ENCODE data around the gene MRPL18.
"Not testable (repeated sequence)": the region's sequence is repeated elsewhere in the genome, so short reads cannot be mapped to it uniquely, and the experiment has no call there.

The MRPL18 gene

GRCh38 chr6:159817951-159818739, 27.9 kb downstream of the MRPL18 start:
- DNase-seq = no peak

- no peak for DNase-seq
Measured at GRCh38 chr6:159819098-159819497, 28.8 kb downstream of the MRPL18 start.

- peak; percentile 15 to 26 for DNase-seq
Measured at GRCh38 chr6:159819932-159820640, 29.8 kb downstream of the MRPL18 start.

DNA sequence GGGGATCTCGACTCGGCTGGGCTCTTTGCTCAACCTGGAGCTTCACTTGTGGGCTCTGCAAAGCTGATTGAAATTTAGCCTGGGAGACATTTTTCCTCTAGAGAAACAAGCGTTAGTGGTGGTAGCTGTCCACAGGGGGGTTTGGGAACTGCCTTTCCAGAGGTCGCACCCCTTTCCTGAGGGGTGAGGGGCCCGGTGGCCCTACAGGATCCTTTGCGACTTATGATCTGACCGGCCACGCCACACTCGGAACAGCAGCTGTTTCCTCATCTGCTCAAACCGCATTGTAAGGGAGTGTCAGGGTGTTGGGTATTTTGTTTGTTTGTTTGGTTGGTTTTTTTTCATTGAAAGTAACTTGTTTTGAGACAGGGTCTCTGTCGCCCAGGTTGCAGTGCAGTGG, 30.9 kb downstream of the MRPL18 start:
- DNase-seq = no peak

DNA sequence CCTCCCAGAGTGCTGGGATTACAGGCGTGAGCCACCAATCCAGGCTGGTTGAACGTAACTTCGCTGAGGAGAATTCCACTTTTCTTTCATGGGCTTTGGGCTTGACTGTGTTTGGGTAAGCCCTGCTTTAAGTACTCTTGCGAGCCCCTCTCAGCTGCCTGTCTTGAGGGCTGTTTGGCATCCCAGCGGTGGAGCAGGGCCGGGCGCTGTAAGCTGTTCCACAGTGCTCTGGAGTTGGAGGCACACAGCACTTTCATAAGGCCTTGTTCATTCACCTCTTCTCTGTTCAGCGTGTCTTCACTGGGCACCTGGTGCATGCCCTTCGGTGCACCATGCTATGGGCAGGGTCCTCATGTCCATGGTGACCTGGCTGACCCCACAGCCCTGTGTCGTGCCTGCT, 31.5 kb downstream of the MRPL18 start:
- no peak for DNase-seq

- DNase-seq = no peak
Measured at GRCh38 chr6:159823953-159824352, 33.7 kb downstream of the MRPL18 start.

DNA sequence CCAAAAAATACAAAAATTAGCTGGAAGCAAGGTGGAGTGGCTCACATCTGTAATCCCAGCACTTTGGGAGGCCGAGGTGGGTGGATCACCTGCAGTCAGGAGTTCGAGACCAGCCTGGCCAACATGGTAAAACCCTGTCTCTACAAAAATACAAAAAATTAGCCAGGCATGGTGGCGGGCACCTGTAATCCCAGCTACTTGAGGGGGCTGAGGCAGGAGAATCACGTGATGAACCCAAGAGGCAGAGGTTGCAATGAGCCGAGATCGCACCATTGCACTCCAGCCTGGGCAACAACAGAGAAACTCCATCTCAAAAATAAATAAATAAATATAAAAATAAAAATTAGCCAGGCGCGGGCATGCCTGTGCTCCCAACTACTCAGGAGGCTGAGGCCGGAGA, 34.4 kb downstream of the MRPL18 start:
- not testable (repeated sequence) for DNase-seq

DNA sequence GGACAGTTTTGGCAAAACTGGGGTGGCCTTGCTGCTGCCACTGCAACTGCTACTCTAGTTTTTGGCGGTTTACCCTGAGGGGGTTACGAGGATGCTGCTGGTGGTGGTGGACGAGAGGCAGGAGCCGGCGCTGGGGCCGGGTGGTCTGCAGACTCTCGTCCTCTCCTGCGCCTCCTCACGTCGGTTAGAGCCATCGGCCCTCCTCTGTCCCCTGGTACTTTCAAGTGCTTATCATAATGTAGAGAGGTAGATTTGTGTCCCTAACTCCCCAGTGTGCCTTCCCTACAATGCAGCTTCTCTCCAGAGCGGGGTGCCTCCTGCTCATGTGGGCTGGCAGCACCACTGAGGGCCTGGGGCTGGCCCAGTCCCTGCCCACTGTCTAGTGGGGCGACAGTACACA, 35.7 kb downstream of the MRPL18 start:
- no peak for DNase-seq

GRCh38 chr6:159826968-159827647, 36.8 kb downstream of the MRPL18 start:
- DNase-seq = no peak

DNA sequence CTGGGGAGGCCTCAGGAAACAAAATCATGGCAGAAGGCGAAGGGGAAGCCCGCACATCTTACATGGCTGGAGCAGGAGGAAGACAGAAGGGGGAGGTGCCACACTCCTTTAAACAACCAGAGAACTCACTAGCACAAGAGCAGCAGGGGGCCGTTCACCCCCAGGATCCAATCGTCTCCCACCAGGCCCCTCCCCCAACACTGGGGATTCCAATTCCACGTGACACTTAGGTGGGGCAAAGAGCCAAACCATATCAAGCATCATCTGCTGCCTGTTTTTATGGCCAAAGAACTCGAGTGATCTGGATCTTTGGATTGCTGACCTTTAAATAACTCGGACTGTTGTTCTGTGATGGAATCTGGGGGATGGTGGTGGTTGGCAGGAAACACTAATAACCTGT, 37.8 kb downstream of the MRPL18 start:
- no peak for DNase-seq

DNA sequence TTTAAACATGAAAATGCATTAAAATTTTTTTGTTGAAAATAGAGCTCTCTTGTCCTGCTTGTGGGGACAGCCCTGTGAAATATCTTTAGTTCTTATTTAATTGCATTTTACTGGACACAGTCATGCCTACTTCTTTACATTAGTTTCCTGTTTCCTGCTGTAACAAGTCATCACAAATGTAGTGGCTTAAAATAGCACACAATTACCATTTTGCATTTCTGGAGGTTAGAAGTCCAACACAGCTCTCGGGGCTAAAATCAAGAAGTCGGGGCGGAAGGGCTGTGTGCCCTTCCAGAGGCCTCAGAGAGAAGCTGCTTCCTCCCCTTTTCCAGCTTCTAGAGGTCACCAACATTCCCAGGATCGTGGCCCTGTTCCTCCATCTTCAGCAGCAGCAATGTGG, 39.3 kb downstream of the MRPL18 start:
- no peak for DNase-seq

GRCh38 chr6:159830501-159831372, 40.5 kb downstream of the MRPL18 start:
- DNase-seq = no peak

- DNase-seq = no peak
Measured at GRCh38 chr6:159831373-159831679, 41.1 kb downstream of the MRPL18 start.

DNA sequence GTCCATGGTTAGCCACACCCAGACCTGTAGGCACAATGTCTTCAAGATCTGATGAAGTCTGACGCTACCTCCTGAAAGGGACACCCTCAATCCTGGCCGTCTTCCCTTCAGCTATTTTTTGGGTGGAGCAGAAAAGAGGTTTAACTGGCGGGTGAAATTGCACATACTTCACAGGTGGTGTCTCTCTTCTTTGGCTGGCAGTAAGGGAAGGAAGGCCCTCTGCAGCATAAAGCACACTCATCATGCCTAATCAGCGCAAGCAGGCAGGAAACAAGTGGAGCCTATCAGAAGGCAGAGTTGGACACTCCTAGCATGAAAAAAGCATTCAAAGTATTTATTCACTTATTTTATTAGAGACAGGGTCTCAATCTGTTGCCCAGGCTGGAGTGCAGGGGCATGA, 42.7 kb downstream of the MRPL18 start:
- no peak for DNase-seq

DNA sequence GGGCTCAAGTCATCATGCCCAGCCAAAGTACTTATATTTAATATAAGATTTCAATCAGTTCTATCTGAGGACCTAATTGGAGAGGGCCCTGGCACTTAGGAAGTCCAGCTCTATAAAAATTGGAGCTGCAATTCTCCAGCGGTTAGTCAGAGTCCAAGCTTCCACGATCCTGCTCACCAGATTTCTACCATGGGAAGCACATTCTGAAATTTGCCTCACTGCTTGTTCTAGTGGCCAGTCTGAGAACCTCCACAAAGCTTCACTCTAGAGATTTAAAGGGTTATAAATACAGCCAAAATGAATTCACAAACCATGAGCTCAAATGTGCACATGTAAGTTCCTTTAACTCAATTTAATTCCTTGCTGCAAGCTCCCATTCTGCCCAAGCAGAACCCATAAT, 43.3 kb downstream of the MRPL18 start:
- DNase-seq = no peak

GRCh38 chr6:159833997-159834603, 43.8 kb downstream of the MRPL18 start:
- no peak for DNase-seq

GRCh38 chr6:159836718-159837490, 46.6 kb downstream of the MRPL18 start:
- no peak for DNase-seq

DNA sequence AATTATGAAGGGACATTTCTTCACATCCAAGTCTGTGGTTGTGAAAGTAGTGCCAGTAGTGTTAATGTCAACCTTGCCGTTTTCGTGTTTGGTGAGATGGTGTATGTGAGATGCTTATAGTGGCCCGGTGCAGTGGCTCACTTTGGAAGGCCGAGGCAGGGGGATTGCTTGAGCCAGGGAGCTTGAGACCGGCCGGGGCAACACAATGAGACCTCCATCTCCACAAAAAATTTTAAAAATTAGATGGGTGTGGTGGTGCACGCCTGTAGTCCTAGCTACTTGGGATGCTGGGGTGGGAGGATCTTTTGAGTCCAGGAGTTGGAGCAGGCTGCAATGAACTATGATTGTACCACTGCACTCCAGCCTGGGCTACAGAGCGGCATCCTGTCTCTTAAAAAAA, 47.2 kb downstream of the MRPL18 start:
- no peak for DNase-seq

- DNase-seq = no peak
Measured at GRCh38 chr6:159838020-159838744, 47.9 kb downstream of the MRPL18 start.

DNA sequence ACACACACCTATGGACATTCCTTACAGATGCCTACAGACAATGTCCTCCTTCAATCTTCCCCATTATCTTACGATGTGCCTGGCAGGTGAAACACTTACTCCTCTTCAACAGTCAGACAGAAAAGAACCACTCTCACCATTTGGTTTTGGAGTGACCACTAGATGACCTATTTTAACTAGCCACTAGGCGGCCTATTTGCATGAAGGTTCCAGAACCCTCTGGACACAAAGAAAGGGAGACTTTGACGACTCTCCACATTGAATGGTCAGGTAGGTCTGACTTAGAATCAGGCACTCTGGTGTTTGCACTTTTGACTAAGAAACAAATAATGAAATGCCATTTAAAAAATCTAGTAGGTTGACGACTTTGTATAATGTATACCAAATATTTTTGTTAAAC, 51.8 kb downstream of the MRPL18 start:
- no peak for DNase-seq

Measured in stimulated activated CD4-positive, alpha-beta T cell treated with anti-CD3 and anti-CD28 coated beads, Interleukin-4, amount 100 ng/mL, for 4 hours (primary cell).